Caco-2 (cell line): Measurements from ENCODE around the gene DNMT3A. TPM values are rescaled to one million over a fixed set of nuclear protein-coding genes. Genes with fewer than 3 reads are reported as not detected.

Experiments
- BruUV-seq: library from RNA; stranded (reverse); fragments of 400-500 nt; replicated peaks from 2 replicates; lab custom pipeline; 2021; lab: Mats Ljungman, UMichigan
- CTCF ChIA-PET: fragments of 300-600 bp; sonication (Branson Sonifier 250); formaldehyde crosslinking; loops from one replicate; lab custom pipeline; 2022; ENCODE audit warnings: antibody characterized with exemption; lab: Charles Lee
- POLR2A ChIA-PET: fragments of 300-600 bp; sonication (Branson Sonifier 250); formaldehyde crosslinking; loops from one replicate; lab custom pipeline; 2022; ENCODE audit warnings: antibody characterized with exemption; lab: Charles Lee
- DNase-seq, 2 experiments: peaks; one replicate each; pipeline versions ENCODE4 v3.0.0 to v3.0.0-alpha.2; 2020 to 2022
- H3K27me3 ChIP-seq: replicated peaks from 2 replicates; pipeline ENCODE4 v1.6.0; 2011; ENCODE audit warnings: low read length; ENCODE audit not compliant: control insufficient read depth, insufficient read depth
- H3K36me3 ChIP-seq: 2 replicates; pipeline ENCODE4 v1.5.1; 2011; ENCODE audit warnings: low read length; ENCODE audit not compliant: control insufficient read depth, insufficient read depth
- H3K4me1 ChIP-seq: fragments of 250-450 bp; sonication (Bioruptor Pico); 2 replicates; pipeline ENCODE4 v1.5.1; 2020; ENCODE audit warnings: mild to moderate bottlenecking
- H3K4me3 ChIP-seq: 2 replicates; pipeline ENCODE4 v1.5.1; 2011; ENCODE audit warnings: low read depth, mild to moderate bottlenecking, control low read depth, low read length
- H3K9me3 ChIP-seq: fragments of 250-450 bp; sonication (Bioruptor Pico); 2 replicates; pipeline ENCODE4 v1.5.1; 2020; ENCODE audit warnings: mild to moderate bottlenecking, moderate library complexity
- H3K27ac Mint-ChIP-seq: one replicate; pipeline ENCODE4 v1.8.0; 2022; ENCODE audit warnings: mixed read lengths; ENCODE audit not compliant: unreplicated experiment
- H3K27me3 Mint-ChIP-seq: one replicate; pipeline ENCODE4 v1.8.0; 2022; ENCODE audit warnings: mixed read lengths; ENCODE audit not compliant: insufficient read depth, unreplicated experiment
- H3K36me3 Mint-ChIP-seq: one replicate; pipeline ENCODE4 v1.8.0; 2022; ENCODE audit warnings: mild to moderate bottlenecking, mixed read lengths; ENCODE audit not compliant: insufficient read depth, unreplicated experiment
- H3K4me1 Mint-ChIP-seq: one replicate; pipeline ENCODE4 v1.8.0; 2022; ENCODE audit warnings: low read depth, mixed read lengths; ENCODE audit not compliant: unreplicated experiment
- H3K4me3 Mint-ChIP-seq: one replicate; pipeline ENCODE4 v1.8.0; 2022; ENCODE audit warnings: mild to moderate bottlenecking, moderate library complexity, mixed read lengths; ENCODE audit not compliant: unreplicated experiment
- H3K9me3 Mint-ChIP-seq: one replicate; pipeline ENCODE4 v1.8.0; 2022; ENCODE audit warnings: mixed read lengths; ENCODE audit not compliant: unreplicated experiment
- CTCF ChIP-seq, 2 experiments: fragments of 200-600 bp in 1 of 2; IDR thresholded peaks; 1 replicate in 1 of 2; 2 replicates in 1 of 2; pipeline versions ENCODE4 v1.5.1 to v1.8.0; 2011 to 2022; ENCODE audit warnings: antibody characterized with exemption in 1 of 2, control low read depth in 1 of 2, inconsistent platforms in 1 of 2, low read depth in 1 of 2, low read length in 1 of 2, mild to moderate bottlenecking in 1 of 2, moderate library complexity in 1 of 2; ENCODE audit not compliant: insufficient read depth in 1 of 2, severe bottlenecking in 1 of 2, unreplicated experiment in 1 of 2
- intact Hi-C: fragments of 100-400 bp; cut with micrococcal nuclease; formaldehyde crosslinking; loops from one replicate; pipeline ENCODE4 v1.10.0; 2022; ENCODE audit not compliant: unreplicated experiment
- total RNA-seq: library from RNA; stranded (reverse); gene quantifications from 2 replicates; pipeline ENCODE4 v1.2.3, GENCODE V29; 2022

Gene DNMT3A
- total RNA-seq, 1 experiment from 2014 or later, result 72.2 TPM

GRCh38 chr2:25316101-25316500 lies 25.6 kb downstream of the DNMT3A start:
- Mint-ChIP-seq H3K4me3 (no peak overlapping the region), H3K36me3 (no peaks in the 10 kb centered on the region), H3K9me3 (no peaks in the 10 kb centered on the region), H3K4me1 (no peaks in the 10 kb centered on the region), H3K27ac (no peak overlapping the region), H3K27me3 (no peaks in the 10 kb centered on the region)
- intact Hi-C loops, result no loop called here
- no peak overlapping the region for H3K4me3 ChIP-seq
- no peaks in the 10 kb centered on the region for H3K4me1 ChIP-seq
- BruUV-seq, result no TSS peak
- ChIA-PET POLR2A (no interaction called here), CTCF (interaction anchor here (0.6 kb wide), 1 partner anchor 38 kb away, joined by 3 read pairs; no protein-coding TSS in a partner anchor)
- no peak for DNase-seq
- no peak for TF ChIP-seq CTCF (IDR thresholded peaks at IDR 0.05; ENCODE audit: insufficient read depth in 1 of 2, low read depth in 1 of 2, low read length in 1 of 2, severe bottlenecking in 1 of 2, unreplicated experiment in 1 of 2)
- H3K9me3 ChIP-seq, result no peaks in the 10 kb centered on the region
- H3K27me3 ChIP-seq, result no peaks in the 10 kb centered on the region
- no peaks in the 10 kb centered on the region for H3K36me3 ChIP-seq

- H3K4me1 ChIP-seq, result 0 out of 2 replicates have a peak, but pooled peaks cover 3% of the 10 kb centered on the region
- BruUV-seq, result no TSS peak
- no peaks in the 10 kb centered on the region for H3K9me3 Mint-ChIP-seq
- intact Hi-C loops, result no loop called here
- no peak for DNase-seq
- H3K4me1 Mint-ChIP-seq, result peaks cover 5% of the 10 kb centered on the region
- no peaks in the 10 kb centered on the region for H3K27me3 Mint-ChIP-seq
- no peak for TF ChIP-seq CTCF (IDR thresholded peaks at IDR 0.05; ENCODE audit: insufficient read depth in 1 of 2, low read depth in 1 of 2, low read length in 1 of 2, severe bottlenecking in 1 of 2, unreplicated experiment in 1 of 2)
- H3K9me3 ChIP-seq, result no peaks in the 10 kb centered on the region
- H3K4me3 Mint-ChIP-seq, result no peak overlapping the region
- no peak overlapping the region for H3K4me3 ChIP-seq
- H3K27ac Mint-ChIP-seq, result no peak overlapping the region
- POLR2A ChIA-PET, result no interaction called here
- no peaks in the 10 kb centered on the region for H3K36me3 Mint-ChIP-seq
- no peaks in the 10 kb centered on the region for H3K36me3 ChIP-seq
- CTCF ChIA-PET, result interaction anchor here (1.0 kb wide), 1 partner anchor 8 kb away, joined by 3 read pairs; no protein-coding TSS in a partner anchor
- H3K27me3 ChIP-seq, result no peaks in the 10 kb centered on the region
Measured at GRCh38 chr2:25315316-25315680, 26.4 kb downstream of the DNMT3A start.

GRCh38 chr2:25314514-25315315 lies 27.0 kb downstream of the DNMT3A start:
- Mint-ChIP-seq H3K9me3 (no peaks in the 10 kb centered on the region), H3K36me3 (no peaks in the 10 kb centered on the region), H3K4me3 (no peak overlapping the region), H3K27ac (no peak overlapping the region), H3K4me1 (peaks cover 5% of the 10 kb centered on the region), H3K27me3 (no peaks in the 10 kb centered on the region)
- no peak for TF ChIP-seq CTCF (IDR thresholded peaks at IDR 0.05; ENCODE audit: insufficient read depth in 1 of 2, low read depth in 1 of 2, low read length in 1 of 2, severe bottlenecking in 1 of 2, unreplicated experiment in 1 of 2)
- H3K27me3 ChIP-seq, result no peaks in the 10 kb centered on the region
- intact Hi-C loops, result no loop called here
- ChIA-PET POLR2A (interaction anchor here (0.7 kb wide), 1 partner anchor 12 kb away, joined by 3 read pairs; no protein-coding TSS in a partner anchor), CTCF (interaction anchor here (0.9 to 1.0 kb wide), 2 partner anchors 9 to 47 kb away, joined by 3 read pairs; no protein-coding TSS in a partner anchor)
- no TSS peak for BruUV-seq
- H3K4me3 ChIP-seq, result no peak overlapping the region
- 0 out of 2 replicates have a peak, but pooled peaks cover 3% of the 10 kb centered on the region for H3K4me1 ChIP-seq
- no peaks in the 10 kb centered on the region for H3K9me3 ChIP-seq
- DNase-seq, result peak in 1 of 2 experiments; percentile 20
- no peaks in the 10 kb centered on the region for H3K36me3 ChIP-seq
